Esophagus squamous epithelium (tissue), 4 donors: ENCODE measurements around the gene TFEB.

Source experiments
- POLR2A ChIP-seq, 4 donors: fragments of 450-650 bp; IDR thresholded peaks; one replicate each; pipeline ENCODE4 v1.6.1; 2017; ENCODE audit warnings: antibody characterized with exemption in 4 of 4, mild to moderate bottlenecking in 4 of 4, moderate library complexity in 3 of 4
- TF ChIP-seq, protein P1 (sequence below), 6 experiments: fragments of 450-650 bp in 4 of 6; fragments of 200-600 bp in 2 of 6; sonication (generic) in 2 of 6; IDR thresholded peaks; one replicate each; pipeline ENCODE4 v1.5.1; 2016 to 2019; ENCODE audit warnings: antibody characterized with exemption in 6 of 6, mild to moderate bottlenecking in 4 of 6, moderate library complexity in 4 of 6

DNA sequence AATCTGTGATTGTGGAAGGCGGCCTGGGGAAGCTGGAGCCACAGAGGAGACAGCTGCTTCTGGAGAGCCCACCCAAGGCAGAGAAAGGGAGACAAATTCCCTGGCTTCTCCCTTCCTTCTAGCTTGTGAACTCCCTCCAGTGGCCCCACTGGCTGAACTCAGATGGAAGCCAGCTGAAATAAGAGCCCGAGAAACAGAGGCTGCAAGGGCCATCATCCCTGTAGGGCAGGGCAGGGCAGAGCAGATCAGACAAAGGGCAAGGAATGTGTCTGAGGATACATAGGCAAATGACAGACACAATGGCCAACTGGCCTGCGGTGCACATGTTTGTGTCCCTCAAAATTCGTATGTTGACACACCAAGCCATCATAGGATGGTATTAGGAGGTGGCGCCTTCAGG is 71.8 kb downstream of the TFEB start:
- TF ChIP-seq, protein P1, sequence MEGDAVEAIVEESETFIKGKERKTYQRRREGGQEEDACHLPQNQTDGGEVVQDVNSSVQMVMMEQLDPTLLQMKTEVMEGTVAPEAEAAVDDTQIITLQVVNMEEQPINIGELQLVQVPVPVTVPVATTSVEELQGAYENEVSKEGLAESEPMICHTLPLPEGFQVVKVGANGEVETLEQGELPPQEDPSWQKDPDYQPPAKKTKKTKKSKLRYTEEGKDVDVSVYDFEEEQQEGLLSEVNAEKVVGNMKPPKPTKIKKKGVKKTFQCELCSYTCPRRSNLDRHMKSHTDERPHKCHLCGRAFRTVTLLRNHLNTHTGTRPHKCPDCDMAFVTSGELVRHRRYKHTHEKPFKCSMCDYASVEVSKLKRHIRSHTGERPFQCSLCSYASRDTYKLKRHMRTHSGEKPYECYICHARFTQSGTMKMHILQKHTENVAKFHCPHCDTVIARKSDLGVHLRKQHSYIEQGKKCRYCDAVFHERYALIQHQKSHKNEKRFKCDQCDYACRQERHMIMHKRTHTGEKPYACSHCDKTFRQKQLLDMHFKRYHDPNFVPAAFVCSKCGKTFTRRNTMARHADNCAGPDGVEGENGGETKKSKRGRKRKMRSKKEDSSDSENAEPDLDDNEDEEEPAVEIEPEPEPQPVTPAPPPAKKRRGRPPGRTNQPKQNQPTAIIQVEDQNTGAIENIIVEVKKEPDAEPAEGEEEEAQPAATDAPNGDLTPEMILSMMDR (IDR thresholded peaks at IDR 0.05) = no peak
- TF ChIP-seq POLR2A (IDR thresholded peaks at IDR 0.05) = no peak
